ENCODE measurements around the gene SLC7A4.

SLC7A4 gene

GRCh38 chr22:20995329-20996030 is 36.9 kb downstream of the SLC7A4 start:
- DNase-seq = no peak

- no peak for DNase-seq
These were observed 37.5 kb downstream of the SLC7A4 start for GRCh38 chr22:20994902-20995241.

GRCh38 chr22:20994128-20994901 is 38.0 kb downstream of the SLC7A4 start:
- no peak for DNase-seq

GRCh38 chr22:20993304-20994127 is 38.8 kb downstream of the SLC7A4 start:
- no peak for DNase-seq

GRCh38 chr22:20992456-20993303 is 39.7 kb downstream of the SLC7A4 start:
- DNase-seq = no peak

- DNase-seq = no peak
These were observed 40.3 kb downstream of the SLC7A4 start for GRCh38 chr22:20992056-20992442.

- DNase-seq = no peak
These were observed 40.9 kb downstream of the SLC7A4 start for GRCh38 chr22:20991252-20992055.

GRCh38 chr22:20990184-20991180 is 41.9 kb downstream of the SLC7A4 start:
- DNase-seq = no peak

- no peak for DNase-seq
These were observed 42.8 kb downstream of the SLC7A4 start for GRCh38 chr22:20989323-20990138.

GRCh38 chr22:20988573-20989322 is 43.6 kb downstream of the SLC7A4 start:
- DNase-seq = no peak

- no peak for DNase-seq
These were observed 45.0 kb downstream of the SLC7A4 start for GRCh38 chr22:20987375-20987774.

GRCh38 chr22:20986365-20986764 is 46.0 kb downstream of the SLC7A4 start:
- DNase-seq = no peak

- DNase-seq = no peak
These were observed 46.6 kb downstream of the SLC7A4 start for GRCh38 chr22:20985720-20986119.

GRCh38 chr22:20983081-20983771 is 49.1 kb downstream of the SLC7A4 start:
- DNase-seq = no peak

GRCh38 chr22:20982563-20982882 is 49.8 kb downstream of the SLC7A4 start:
- no peak for DNase-seq

GRCh38 chr22:20981787-20982562 is 50.4 kb downstream of the SLC7A4 start, which contains the start of gene LZTR1:
Gene LZTR1, plus strand, starts transcription at chr22:20982297. Its CDS starts 75 bp downstream, at chr22:20982372.
- DNase-seq = peak; percentile 63

Data from GOT3 (cell line).